KG1 (cell line): Measurements from ENCODE around the gene SDC1.

Experiments
- DNase-seq: peaks from one replicate; lab custom pipeline; 2025; lab: John Stamatoyannopoulos, UW

SDC1 gene

DNA sequence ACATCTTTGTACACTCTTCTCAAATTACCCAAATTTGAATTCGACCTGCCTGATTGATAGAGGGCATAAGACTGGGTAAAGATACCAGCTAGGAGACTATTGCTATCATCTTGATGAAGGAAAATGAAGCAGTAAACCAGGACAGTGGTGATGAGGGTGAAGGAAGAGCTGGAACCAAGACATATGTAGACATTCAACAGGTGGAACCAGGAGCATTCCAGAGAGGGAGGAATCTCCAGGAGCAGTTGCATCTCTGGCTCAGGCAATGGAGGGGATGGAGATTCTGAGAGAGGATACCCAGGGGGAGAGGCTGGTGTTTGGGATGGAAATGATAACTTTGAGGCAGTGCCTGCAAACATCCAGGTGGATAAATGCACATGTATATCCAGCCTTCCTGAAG lies 41.6 kb downstream of the SDC1 start:
- DNase-seq: no peak

DNA sequence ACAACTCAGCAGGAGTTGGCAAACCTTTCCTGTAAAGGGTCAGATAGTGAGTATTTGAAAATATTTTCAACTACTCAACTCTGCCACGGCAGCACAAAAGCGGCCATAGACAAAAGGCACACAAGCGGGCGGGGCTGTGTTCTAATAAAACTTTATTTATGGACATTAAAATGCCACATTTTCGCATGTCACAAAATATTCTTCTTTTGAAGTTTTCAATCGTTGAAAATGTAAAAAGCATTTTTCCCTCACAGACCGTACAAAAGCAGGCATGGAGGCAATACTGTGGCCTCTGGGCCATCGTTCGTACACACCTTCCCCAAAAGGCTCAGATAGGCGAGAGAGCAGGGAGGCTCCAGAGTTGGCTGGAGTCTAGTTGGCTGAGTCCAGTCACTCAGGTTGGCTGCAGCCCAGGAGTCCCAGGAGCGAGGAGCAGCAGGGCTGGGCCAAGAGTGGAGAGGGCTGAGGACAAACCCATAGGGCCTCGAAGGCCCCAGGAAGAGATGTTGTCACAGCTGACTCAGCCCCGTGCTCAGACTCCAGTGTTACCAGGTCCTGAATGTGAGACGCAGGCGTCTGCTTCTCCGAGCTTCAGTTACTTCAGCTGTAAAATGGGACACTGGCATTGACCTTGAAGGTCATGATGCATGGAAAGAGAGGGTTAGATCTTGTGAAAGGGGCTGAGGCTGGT lies 42.5 kb downstream of the SDC1 start:
- DNase-seq: no peak

DNA sequence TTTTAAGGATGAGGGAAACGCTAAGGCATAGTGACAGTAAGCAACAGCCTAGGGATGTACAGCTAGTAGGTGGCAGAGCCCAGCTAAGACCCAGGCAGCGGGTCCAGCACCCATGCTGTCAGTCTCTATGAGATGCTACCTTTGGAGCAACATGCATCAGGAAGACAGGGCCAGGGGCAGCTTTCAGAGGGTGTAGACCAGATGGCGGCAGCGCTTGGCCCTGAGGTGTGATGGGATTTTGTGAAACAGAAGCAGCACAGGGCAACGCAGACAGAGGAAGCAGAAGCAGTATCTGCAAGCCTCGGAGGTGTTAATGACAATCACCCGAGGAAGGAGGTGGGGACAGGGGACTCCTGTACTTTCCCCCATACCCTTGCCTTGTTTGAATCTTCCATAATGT lies 43.2 kb downstream of the SDC1 start:
- DNase-seq: no peak

DNA sequence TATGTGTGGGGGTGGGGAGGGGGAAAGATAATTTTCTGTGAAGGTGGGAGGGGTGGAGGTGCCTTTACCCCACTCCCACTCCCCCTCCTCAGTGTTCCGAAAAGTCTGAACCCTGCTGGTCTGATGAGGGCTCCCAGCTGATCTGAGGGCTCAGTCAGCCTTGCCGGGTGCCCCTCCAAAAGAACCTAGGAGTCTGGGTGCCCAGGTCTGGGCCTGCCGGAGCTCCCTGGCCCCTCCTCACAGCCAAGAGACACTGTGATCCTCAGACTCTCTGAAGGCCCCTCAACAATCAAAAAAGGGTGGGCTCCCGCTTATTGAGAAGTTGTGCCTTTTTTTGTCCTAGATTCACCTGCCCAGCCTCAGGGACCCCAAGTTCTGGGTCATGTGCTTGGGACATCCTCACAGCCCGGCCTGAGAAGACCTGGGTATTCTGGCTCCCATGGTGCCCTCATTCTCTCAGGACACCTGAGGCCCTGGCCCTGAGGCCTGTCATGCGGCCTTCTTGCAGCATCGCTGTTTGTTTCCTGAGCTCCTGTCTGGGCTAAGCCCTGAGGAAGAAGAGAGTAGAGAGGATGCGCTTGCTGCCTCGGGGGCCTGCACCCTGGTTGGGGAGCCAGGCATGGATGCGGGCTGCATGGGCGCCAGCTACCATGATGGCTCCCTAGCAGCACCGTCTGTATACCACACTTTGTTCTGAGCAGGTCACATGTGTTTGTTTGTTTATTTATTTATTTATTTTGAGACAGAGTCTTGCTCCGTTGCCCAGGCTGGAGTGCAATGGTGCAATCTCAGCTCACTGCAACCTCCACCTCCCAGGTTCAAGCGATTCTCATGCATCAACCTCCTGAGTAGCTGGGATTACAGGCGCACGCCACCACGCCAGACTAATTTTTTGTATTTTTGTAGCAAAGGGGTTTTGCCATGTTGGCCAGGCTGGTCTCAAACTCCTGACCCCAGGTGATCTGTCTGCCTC lies 44.0 kb downstream of the SDC1 start:
- no peak for DNase-seq

DNA sequence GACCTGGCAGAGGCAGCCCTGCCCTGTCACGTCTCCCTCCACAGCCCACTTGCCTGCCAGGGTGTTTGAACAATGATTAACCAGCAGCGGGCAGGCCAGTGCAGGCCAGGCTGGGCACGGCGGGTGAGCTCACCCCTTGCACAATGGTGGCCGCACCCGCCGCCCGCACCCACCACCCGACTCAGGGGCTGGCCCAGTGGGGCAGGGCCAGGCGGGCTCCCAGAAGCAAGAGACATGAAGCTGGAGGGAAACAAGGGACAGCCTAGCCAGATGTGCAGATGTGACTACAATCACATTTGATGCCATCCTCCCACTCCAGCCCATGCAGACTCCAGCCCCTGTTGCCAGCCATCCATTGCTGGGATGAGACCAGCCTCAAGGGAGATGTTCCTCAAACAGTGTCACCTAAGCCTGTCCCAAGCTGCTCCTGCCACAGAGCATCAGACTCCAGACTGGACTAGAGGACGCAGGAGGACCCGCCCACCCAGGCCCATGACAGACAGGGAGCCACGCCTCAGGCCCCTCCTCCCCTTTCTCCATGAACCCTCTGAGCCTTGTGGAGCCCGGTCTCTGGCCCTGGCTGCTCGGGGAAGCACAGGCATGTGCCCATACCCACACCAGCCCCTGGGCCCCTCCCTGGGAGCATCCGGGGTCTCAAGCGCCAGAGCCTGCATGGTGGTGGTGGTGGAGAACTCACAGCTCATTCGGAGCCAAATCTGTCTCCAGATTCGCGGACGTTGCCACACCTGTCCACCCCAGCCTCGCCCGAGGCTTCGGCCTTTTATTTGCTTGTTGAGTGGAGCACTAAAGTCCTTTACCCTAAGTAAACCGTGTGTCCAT lies 45.0 kb downstream of the SDC1 start:
- no peak for DNase-seq

DNA sequence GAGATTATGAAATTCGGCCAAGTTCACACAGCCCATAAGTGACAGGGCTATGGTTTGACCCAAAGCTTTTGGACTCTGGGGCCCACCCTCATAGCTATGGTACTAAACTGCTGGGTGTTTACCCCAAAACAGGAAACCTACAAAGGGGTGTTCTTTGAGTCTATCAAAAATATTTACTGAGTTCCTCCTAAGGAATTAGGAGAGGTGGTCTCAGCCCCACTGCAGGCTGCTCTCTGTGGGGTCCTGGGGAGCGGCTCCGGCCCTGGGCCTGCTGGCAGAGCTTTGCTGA lies 45.5 kb downstream of the SDC1 start:
- DNase-seq: no peak

DNA sequence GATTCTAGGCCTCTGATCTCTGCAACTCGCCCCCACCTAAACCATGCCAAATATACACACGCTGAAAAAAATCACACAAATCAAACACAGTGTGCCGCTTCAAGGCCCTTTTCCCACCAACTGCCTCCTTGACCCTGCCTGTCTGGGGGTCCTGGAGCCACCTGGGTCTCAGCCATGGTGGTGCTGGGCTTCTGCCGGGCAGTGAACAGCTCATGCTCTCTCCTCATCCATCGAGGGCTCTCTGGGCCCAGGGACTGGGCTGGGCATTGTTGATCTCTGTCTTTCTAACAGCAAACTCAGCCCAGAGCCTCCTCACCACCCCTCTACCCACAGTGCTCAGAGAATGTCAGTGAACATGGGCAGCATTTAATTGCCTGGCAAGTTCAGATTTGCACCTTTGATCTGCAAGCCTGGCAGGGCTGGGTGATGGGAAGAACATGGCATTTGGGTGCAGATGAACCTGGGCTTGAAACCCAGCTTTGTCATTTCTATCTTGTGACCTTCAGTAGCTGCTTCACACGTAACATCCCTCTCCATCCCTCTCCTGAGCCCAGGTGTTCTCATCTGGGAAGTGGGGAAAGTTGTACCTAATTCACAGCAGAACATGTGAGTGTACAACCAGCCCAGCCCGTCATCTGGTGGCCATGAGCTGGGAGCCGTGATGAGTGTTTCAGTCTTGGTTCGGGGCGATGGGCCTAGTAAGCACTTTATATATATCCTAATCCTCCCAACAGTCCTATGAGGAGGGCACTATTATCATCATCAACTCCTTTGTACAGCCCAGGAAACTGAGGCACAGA lies 46.1 kb downstream of the SDC1 start:
- no peak for DNase-seq

DNA sequence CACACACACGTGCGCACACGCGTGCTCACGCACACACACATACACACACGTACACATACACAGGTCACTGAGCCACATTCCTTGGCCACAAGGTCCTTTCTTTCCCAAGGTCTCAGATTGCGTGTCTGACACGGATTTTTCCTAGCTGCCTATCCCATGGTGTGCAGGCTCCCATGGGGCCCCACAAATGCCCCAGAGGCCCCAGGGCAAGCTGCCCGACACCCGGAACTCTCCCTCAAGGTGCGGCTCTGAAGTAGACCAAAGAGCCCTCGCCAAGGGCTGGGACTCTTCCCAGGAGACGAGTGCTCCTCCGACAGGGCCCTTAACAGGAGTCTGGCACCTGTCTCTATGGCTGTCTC lies 46.7 kb downstream of the SDC1 start:
- no peak for DNase-seq

DNA sequence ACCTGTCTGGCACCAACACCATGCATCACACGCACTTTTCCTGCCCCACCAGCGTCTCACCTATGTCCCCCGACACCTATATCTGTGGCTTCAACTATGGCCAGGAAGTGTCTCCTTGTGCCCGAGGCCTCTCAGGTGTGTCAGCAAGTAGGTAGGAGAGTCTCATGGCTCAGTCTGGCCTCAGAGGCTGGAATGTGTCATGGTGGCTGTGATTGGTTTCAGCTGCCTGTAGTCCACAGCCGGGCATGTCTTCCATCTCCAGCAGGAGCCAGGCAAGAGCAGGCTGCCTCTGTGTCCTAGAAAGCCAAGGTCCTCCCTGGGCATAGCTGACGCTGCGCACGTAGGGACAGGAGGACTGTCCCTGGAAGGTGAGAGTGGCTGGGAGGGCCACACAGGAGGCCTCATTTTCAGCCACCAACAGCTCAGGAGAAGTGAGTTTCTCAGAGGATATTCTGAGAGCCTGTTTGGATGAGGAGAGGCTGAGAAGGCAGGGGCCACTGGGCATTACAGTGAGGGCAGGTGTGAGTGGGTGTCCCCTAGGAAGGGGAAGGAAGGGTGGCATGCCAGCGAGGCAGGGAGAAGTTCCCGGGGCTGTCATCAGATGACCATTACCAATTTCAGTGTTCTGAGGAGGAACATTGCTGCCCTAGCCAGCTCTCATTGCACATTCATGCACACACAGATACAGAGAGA lies 47.2 kb downstream of the SDC1 start:
- no peak for DNase-seq

DNA sequence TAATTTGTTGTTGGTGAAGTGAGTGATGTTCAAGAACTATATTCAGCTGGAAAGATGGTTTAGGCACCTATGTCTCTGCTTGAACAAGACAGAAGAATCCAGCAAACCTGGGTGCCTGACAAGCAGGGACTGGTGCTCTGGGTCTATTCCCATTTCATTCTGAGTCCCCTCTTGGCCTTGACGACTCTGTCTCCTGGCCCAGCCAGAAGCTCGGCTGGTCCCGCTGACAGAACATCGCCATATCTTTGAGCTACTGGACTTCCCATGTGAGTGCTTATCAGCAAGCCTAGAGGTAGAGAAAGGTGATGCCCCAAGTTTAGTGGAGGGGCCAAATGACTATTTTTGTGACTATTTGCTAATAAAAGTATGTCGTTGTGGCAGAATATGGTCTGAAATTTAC lies 48.2 kb downstream of the SDC1 start:
- no peak for DNase-seq

DNA sequence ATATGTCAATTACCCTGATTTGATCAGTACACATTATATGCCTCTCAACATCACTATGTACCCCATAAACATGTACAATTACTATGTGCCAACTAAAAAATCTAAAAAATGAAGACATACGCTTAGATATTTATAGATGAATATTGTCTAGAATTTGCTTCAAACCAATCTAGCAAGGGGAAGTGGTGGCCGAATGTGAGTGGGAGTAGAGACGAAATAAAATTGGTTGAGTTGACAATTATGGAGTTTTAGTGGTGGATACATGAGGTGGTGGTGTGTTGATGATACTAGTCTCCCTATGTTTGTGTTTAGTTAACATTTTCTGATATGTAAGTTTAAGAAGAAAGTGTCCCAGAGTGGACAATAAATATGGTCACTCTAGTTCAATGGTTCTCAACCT lies 49.0 kb downstream of the SDC1 start:
- no peak for DNase-seq

DNA sequence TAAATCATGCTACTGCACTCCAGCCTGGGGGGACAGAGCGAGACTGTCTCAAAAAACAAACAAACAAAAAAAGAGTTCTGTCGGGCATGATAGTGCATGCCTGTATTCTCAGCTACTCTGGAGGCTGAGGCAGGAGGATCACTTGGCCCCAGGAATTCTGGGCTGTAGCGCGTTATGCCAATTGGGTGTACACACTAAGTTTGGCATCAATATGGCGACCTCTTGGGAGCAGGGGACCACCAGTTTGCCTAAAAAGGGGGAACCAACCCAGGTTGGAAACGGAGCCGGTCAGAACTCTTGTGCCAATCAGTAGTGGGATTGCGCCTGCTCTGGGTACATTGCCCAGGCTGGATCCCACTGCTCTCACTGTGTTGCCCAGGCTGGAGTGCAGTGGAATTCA lies 49.7 kb downstream of the SDC1 start:
- no peak for DNase-seq

DNA sequence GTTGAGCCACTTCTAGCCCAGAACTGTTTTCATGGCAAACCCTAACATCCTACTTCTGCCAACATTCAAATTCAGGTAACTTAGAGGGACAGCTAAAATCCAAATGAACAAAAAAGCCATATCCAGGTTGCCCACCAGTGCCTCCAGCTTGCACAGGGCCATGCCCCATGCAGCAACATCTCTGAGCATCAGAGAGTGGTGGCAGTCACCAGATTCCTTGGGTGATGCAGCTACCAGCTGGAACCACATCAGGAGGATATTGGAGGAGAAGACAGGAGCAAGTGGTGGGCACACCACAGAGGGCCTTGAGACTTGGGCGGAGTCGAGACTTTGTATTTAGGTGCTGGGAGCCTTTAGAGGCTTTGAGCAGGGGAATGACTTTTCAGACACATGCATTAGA lies 50.5 kb downstream of the SDC1 start:
- DNase-seq: no peak

DNA sequence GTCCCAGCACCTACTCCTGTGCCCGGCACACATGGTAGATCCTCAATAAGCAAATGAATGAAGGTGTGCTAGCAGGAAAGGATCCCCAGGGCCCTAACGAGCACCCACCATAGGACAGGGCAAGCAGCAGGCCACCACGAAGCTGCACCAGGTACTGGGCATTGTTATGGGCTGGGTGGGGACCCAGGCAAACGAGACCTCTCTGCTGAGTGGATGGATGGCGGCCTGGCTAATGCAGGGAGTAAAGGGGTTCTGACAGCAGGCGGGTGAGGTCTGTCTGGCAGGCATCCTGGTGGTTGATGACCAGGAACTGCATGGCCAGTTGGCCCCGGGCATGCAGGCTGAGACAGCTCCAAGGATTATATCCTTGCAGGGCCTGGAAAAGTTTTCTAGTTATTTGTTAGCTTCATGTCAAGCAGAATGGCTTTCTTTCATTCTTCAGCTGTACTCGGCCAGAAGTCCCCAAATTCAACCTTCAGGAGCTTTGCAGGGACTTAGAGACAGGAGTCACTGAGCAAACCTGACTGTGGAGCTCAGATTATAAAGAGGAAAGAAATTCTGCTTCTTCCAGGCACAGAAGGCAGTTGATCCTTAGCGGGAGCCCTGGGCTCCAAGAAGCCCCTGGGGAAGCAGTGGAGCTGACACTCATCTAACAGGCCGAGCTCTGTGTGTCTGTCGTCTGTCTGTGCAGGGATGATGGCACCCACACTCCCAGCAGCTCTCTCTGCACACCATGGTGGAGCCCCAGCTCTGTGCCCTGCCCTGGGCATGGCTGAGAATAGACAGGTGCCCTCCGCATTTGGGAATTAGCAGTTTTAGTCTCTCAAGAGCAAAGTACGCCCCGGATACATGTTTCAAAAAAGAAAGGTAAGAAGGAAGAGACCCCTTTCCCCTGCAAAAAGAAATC lies 51.2 kb downstream of the SDC1 start:
- DNase-seq: no peak

DNA sequence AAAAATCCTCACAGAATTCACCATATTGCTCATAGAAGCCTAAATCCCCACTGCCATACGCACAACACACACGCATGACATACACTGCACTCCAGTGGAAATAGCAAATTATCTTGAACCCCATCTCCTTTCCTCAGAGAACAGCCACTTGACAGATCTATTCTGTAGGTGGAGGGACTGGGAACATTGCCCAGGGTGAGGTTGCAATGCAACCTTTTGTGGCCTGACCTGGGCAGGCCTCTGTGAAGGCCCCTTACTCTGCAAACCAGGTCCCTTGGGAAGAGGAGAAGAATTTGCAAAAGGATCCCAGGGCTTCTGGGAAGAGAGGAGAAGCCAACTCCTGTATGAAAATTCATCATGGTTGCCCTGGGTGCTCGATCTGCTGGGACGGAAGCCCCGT lies 51.9 kb downstream of the SDC1 start:
- DNase-seq: no peak

DNA sequence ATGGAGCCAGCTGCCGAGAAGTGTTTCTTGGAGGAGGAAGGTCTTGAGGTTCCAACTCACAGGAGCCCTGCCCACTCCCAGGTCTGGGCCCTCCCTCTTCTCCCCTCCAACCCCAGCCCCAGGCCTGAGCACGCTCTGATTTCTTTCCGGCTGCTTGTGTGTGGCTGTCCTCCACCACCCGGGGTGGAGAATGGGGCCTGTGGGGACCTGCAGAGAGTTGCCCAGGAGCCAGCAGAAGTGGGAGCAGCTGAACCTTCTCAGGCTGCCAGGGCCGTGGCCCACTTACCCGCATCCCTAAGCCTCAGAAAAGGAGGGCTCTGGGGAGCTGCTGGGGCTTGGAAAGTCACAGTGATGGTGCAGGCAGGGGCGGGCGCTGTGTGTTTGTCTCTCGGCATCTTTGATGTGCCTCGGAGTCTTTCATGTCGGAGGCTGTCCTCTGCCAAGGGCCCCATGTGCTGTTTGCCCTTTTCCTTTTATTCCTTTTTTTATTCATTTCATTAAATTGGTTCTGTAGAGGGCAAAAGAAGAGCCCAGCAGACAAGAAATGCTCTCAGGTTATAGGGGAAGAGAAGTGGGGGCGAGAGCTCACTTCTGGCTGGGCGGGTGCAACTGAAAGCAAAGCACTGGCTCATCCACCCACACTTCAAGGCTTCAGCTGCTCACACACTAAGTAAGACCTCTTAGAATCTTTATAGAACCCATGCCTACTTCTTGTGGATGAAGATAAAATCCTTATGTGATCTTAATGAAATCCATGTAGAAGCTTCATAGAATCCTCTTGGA lies 52.5 kb downstream of the SDC1 start:
- no peak for DNase-seq

DNA sequence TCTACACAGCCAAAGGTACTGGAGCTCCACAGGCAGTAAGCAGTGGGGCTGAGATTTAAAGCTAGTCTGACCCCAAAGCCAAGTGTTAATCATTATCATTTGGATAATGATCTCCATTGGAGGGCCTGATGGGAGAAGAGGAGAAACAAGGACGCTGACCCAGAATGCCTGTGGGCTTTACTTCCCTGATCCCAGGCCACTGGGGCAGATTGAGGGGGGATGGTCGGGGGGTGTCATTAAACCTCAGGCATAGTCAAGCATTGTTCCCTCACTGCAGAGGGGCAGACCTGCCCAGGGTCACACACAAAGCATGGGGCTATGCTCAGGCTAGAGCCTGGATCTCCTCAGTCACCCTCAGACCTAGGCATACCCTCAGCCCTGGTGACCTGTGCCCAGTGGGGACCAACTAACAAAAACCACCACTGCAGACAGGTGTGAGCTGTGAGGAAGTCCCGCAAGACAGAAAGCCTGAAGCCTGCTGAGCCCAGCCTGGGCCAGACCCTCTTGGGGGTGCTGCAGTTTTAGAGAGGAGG lies 53.4 kb downstream of the SDC1 start:
- DNase-seq: no peak

DNA sequence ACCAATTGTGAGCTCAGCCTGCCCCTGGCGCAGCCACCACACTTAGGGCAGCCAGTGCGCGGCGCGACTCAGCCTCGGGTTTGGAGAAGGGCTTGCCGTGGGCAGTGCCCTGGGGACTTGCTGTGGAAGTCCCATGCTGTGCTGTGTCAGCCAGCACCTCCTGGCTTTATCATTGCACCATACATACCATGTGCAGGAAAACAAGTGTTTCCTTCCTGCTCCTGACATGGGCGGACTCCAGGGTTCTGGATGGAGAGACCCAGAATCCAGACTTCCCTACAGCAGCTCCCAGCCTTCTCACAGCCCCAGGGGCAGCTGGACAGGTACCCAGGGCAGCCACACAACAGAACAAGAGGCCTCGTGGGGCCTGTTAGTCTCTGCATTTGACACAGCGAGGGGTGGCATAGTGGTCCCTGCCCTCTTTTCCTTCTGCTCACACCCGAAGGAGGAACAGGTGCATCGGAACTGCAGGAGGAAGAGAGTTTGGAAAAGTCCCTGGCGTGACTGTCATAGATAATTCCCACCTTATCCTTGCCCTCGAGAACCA lies 54.2 kb downstream of the SDC1 start:
- DNase-seq: no peak
